ENCODE measurements around the gene CETN1. TPM values are rescaled to one million over a fixed set of nuclear protein-coding genes. Genes with fewer than 3 reads are reported as not detected.

CETN1 gene
- total and polyA plus RNA-seq, 2 donors from 2014 or later = not detected

DNA sequence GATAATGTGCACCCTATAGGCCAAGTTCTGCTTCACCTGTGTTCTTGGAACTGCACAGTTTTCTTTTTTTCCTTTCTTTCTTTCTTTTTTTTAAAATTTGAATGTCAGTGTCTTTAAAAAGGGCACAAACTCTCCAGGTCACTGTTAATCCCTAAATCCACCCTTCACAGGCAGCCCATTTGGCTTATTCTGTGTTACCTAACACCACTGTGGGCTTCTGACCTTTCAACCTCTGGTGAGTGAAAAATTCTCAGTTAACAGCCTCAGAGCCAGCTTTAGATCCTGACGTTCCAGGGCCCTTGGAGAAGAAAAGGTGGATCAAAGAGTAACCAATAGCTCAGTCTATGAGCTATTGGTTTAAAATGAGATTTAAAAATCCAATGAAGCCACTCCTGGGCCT is 6.8 kb upstream of the CETN1 start:
- peak in 2 of 5 donors; percentile 7 to 46 for DNase-seq
- TF ChIP-seq CTCF (IDR thresholded peaks at IDR 0.05; ENCODE audit: borderline replicate concordance, extremely low read depth, insufficient read depth) = no peak
- Histone ChIP-seq H3K4me1 (ENCODE audit: control insufficient read depth in 2 of 3, insufficient read depth in 2 of 3, low read depth in 1 of 3, low read length in 3 of 3) (peaks cover 0 to 2% (median 0%) of the 10 kb centered on the region in 3 donors), H3K4me3 (ENCODE audit: low read length in 3 of 3) (no peak overlapping the region), H3K27ac (ENCODE audit: low read depth in 2 of 2, low read length in 2 of 2) (no peak overlapping the region), H3K27me3 (ENCODE audit: control insufficient read depth, insufficient read depth, low read length) (no peaks in the 10 kb centered on the region), H3K9me3 (ENCODE audit: control insufficient read depth in 2 of 3, insufficient read depth in 1 of 3, low read length in 3 of 3) (no peaks in the 10 kb centered on the region), H3K36me3 (ENCODE audit: control insufficient read depth in 2 of 3, insufficient read depth in 3 of 3, low read length in 3 of 3) (no peaks in the 10 kb centered on the region), H3K9ac (ENCODE audit: low read length in 3 of 3) (no peak overlapping the region)
- intact Hi-C loops (cut with DNase I) = no loop called here
- FAIRE-seq = no peak

DNA sequence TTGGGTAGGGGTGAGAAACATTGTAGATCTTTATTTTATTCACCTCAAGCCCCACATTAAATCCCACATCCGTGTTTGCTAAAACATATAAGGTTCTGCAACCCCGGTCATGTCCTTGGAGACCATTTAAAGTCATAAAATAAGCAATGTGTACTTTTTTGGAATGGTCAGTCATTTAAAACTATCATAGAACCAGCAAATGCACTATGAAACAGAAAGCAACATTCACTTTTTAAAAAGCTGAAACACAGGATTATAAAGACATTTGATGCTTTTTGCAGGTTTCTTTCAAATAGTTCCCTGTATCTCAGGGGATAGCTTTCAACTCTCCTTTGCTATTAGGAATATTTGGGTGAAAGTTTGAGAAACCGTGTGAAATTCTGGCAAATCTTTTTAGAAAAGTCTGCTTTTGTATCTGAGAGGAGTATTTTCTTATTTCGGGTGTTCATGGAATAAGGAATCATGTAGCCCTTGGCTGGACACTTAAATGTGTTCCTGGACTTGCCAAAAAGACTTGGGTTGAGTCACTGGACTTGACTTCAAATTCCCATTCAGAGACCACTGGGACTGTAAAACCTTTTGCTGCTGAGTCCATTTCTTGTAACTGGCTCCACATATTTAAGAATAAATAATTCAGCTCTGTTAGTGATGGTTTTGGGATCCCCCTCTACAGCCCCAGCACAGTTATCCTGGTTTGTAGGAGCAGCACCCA is 5.9 kb upstream of the CETN1 start:
- DNase-seq = no peak
- H3K9me3 ChIP-seq (ENCODE audit: control insufficient read depth in 2 of 3, insufficient read depth in 1 of 3, low read length in 3 of 3) = no peaks in the 10 kb centered on the region
- no peak overlapping the region for H3K4me3 ChIP-seq (ENCODE audit: low read length in 3 of 3)
- intact Hi-C loops (cut with DNase I) = no loop called here
- peaks cover 0 to 2% (median 0%) of the 10 kb centered on the region in 3 donors for H3K4me1 ChIP-seq (ENCODE audit: control insufficient read depth in 2 of 3, insufficient read depth in 2 of 3, low read depth in 1 of 3, low read length in 3 of 3)
- no peaks in the 10 kb centered on the region for H3K27me3 ChIP-seq (ENCODE audit: control insufficient read depth, insufficient read depth, low read length)
- TF ChIP-seq CTCF (IDR thresholded peaks at IDR 0.05; ENCODE audit: borderline replicate concordance, extremely low read depth, insufficient read depth) = no peak
- FAIRE-seq = no peak
- no peak overlapping the region for H3K9ac ChIP-seq (ENCODE audit: low read length in 3 of 3)
- no peak overlapping the region for H3K27ac ChIP-seq (ENCODE audit: low read depth in 2 of 2, low read length in 2 of 2)
- no peaks in the 10 kb centered on the region for H3K36me3 ChIP-seq (ENCODE audit: control insufficient read depth in 2 of 3, insufficient read depth in 3 of 3, low read length in 3 of 3)

DNA sequence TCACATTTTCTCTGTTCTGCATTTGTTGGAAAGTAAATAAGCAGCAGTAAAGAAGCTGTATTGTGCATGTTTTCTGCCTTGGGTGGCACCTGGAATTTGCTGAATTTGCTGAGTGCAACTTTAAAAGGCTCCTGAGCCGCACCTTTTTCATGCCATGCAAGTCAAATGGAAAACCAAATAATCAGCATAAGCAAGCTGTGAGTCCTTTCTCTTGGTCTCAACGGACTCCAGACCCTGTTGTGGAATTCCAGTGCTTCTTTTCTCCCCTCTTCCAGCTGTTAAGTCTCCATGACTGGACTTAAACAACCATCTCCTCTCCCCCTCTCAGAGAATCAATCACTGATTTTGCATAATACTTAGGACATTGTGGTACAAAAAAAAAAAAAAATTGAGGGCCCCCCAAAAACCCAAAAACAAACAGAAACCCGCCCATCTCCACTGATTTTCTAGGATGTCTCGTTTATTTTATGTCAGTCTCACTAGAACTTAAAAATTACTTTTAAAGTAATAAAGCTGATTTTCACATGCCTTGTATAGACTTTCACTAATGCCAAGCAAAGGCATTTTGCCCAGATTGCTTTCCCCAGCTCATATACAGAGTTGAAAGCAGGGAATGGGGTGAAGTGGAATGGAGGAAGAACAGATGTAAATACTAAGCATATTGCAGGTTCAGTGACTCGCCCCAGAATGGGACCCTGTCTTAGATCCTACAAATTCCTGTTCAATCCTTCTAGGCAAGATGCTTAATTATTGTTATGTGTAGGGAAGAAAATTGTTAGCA is 5.1 kb upstream of the CETN1 start:
- intact Hi-C loops (cut with DNase I) = no loop called here
- no peak overlapping the region for H3K4me3 ChIP-seq (ENCODE audit: low read length in 3 of 3)
- H3K27me3 ChIP-seq (ENCODE audit: control insufficient read depth, insufficient read depth, low read length) = no peaks in the 10 kb centered on the region
- H3K9me3 ChIP-seq (ENCODE audit: control insufficient read depth in 2 of 3, insufficient read depth in 1 of 3, low read length in 3 of 3) = no peaks in the 10 kb centered on the region
- no peaks in the 10 kb centered on the region for H3K36me3 ChIP-seq (ENCODE audit: control insufficient read depth in 2 of 3, insufficient read depth in 3 of 3, low read length in 3 of 3)
- TF ChIP-seq CTCF (IDR thresholded peaks at IDR 0.05; ENCODE audit: borderline replicate concordance, extremely low read depth, insufficient read depth) = no peak
- H3K27ac ChIP-seq (ENCODE audit: low read depth in 2 of 2, low read length in 2 of 2) = no peak overlapping the region
- FAIRE-seq (no peak), DNase-seq (peak in 1 of 5 donors; percentile 48)
- peaks cover 0 to 2% (median 0%) of the 10 kb centered on the region in 3 donors for H3K4me1 ChIP-seq (ENCODE audit: control insufficient read depth in 2 of 3, insufficient read depth in 2 of 3, low read depth in 1 of 3, low read length in 3 of 3)
- no peak overlapping the region for H3K9ac ChIP-seq (ENCODE audit: low read length in 3 of 3)

All from kidney (tissue), 14 donors.